ENCODE data around the gene PPP3CB. TPM values are rescaled to one million over a fixed set of nuclear protein-coding genes. Genes with fewer than 3 reads are reported as not detected.

PPP3CB gene
- total RNA-seq, 1 donor from 2014 or later = 62.9 TPM

DNA sequence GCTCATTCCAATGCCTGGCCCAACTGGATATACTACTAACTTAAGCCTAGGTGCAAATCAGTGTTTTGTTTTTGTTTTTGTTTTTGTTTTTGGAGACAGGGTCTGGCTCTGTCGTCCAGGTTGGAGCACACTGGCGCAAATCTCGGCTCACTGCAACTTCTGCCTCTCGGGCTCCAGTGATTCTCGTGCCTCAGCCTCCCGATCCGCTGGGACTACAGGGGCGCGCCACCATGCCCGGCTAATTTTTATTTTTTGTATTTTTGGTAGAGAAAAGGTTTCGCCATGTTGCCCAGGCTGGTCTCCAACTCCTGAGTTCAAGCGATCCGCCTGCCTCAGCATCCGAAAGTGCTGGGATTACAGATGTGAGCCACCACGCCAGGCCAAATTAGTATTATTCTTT lies 1.6 kb downstream of the PPP3CB start:
- DNase-seq (ENCODE audit: missing footprints) (no peak), ATAC-seq (no peak)
- intact Hi-C loops (cut with DNase I) = no loop called here

DNA sequence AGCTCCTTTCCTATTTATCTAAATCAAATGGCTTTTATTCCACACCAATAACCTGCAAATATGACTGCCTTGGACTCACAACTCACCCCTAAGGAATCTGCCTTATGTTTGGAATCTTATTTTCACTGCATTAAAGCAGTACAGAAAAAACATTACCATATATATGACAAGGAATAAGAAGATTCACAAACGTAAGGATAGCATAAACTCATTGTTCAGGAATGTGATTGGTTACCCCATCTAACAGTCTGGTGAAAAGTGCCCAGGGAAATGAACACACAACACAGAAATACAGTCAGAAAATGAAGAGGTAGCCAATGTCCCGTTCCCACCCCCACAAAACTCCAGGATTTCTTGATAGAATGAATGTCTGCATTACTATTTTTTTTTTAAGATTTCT lies 2.0 kb downstream of the PPP3CB start:
- intact Hi-C loops (cut with DNase I) = no loop called here
- no peak for DNase-seq (ENCODE audit: missing footprints)
- no peak for ATAC-seq

DNA sequence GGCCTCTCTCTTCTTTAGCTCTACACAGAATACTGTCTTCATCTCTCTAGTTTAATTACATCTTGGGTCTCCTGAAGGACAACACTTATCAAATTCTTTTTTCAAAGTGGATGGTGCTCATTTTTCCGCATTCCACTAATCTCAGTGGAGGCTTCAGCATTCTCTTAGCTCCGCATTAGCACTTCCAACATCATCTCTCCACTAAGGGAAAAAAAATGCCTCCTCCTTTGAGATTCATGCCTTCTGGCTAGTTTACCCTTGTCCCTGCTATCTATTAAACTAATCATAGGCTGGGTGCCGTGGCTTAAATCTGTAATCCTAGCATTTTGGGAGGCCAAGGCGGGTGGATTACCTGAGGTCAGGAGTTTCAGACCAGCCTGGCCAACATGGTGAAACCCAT lies 9.2 kb downstream of the PPP3CB start:
- DNase-seq (ENCODE audit: missing footprints) (no peak), ATAC-seq (no peak)
- intact Hi-C loops (cut with DNase I) = no loop called here

DNA sequence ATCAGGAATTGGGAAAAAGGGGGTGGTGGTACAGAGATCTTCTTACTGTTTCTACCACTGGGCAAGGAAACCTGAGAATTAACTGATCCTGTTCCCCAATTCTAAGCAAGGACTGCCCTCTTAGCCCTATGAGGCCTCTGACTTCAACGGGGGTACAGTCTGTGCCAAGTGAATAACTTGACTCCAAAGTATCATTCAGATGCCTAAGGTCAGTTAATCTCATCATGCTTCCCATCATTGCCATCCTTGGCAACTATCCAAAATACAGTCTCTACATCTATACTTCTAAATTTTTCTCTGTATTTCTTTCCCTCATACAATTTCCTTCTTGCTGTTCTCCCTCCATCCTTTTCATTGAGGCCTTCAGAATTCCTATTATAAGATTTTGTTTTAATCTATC lies 10.5 kb downstream of the PPP3CB start:
- ATAC-seq (no peak), DNase-seq (ENCODE audit: missing footprints) (no peak)
- intact Hi-C loops (cut with DNase I) = no loop called here

DNA sequence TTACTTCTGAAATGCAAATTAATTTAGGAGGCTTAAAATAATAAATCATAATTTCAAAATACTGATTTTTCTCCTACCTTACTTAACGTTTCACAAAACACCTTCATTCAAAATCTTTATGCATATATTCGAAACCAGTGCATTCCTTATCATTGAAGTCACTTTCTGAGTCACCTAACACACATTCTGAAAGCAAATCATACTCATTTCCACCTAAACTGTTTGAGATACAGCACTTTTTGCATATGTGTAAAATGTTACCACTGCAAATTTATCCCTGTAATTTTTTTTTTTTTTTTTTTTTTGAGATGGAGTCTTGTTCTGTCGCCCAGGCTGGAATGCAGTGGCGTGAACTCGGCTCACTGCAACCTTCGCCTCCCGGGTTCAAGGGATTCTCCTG lies 15.7 kb downstream of the PPP3CB start:
- no peak for DNase-seq (ENCODE audit: missing footprints)
- no peak for ATAC-seq
- intact Hi-C loops (cut with DNase I) = no loop called here

DNA sequence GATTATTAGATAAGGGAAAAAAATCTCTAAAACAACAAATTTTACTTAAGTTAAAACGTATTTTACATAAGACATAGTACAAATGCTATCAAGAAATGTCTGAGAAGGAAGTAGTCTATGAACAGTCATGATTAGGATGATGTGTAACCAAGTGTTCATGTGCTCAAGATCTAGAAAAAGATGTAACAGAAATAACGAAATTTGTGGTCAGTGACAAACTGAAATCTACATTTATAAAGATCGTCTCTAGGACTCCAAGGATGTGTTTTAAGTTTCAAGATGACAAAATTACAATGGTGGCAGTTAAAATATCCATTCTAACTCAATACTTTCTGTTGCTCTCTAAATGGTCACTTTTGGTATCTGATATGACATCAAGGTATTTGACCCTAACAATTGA lies 17.2 kb downstream of the PPP3CB start:
- no peak for DNase-seq (ENCODE audit: missing footprints)
- no peak for ATAC-seq
- intact Hi-C loops (cut with DNase I) = no loop called here

DNA sequence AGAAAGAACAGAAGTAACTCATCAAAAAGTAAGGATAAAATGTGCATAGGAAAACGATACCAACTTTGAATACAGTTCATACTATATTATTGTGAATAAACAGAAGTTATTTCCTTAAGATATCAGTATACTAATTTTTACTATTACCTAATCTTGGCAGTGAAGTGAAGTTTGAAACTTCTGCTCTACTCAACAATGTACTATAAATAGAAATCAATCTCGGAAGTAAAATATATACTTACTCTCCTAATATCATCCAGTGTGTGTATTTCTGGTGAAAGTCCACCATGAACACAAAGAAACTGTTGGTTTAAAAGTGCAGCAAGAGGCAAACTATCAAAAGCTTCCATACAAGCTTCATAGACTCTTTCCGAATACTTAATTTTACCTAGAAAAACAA lies 24.6 kb downstream of the PPP3CB start:
- DNase-seq (ENCODE audit: missing footprints) (no peak), ATAC-seq (no peak)
- intact Hi-C loops (cut with DNase I) = no loop called here

DNA sequence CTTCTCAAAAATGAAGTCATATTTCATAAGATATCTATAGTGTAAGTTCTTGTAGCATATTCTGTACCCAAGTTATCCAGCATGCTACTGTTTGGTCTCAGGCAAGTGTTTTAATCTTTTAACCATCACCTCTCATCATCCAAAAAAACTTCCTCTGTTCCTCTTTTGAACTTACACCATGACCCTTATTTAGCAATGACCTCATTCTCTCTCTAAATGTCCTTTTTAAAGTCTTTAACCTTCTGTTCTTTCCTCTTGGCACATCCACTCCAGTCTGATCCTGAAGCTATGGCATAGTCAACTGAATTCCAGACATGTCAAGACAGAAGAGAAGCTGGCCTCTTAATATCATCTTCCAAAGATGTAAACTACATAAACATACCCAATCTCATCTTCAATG lies 26.2 kb downstream of the PPP3CB start:
- ATAC-seq = no peak
- no peak for DNase-seq (ENCODE audit: missing footprints)
- intact Hi-C loops (cut with DNase I) = no loop called here

DNA sequence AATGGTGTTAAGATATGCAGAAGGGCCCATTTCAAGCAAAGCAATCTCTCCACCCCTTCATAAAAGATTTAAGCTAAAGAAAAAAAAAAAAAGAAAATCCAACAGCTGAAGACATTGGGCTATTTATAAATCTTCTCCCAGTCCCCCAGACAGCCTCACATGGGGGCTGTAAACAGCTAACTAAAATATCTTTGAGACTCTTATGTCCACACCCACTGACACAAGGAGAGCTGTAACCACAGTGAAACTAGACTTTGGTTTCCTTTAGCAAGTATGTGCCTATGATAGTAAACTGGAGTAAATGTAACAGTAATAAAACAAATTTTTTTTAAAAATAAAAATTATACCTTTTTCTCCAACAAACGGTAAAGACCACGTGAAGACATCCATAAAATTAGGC lies 28.6 kb downstream of the PPP3CB start:
- ATAC-seq (no peak), DNase-seq (ENCODE audit: missing footprints) (no peak)
- intact Hi-C loops (cut with DNase I) = no loop called here

DNA sequence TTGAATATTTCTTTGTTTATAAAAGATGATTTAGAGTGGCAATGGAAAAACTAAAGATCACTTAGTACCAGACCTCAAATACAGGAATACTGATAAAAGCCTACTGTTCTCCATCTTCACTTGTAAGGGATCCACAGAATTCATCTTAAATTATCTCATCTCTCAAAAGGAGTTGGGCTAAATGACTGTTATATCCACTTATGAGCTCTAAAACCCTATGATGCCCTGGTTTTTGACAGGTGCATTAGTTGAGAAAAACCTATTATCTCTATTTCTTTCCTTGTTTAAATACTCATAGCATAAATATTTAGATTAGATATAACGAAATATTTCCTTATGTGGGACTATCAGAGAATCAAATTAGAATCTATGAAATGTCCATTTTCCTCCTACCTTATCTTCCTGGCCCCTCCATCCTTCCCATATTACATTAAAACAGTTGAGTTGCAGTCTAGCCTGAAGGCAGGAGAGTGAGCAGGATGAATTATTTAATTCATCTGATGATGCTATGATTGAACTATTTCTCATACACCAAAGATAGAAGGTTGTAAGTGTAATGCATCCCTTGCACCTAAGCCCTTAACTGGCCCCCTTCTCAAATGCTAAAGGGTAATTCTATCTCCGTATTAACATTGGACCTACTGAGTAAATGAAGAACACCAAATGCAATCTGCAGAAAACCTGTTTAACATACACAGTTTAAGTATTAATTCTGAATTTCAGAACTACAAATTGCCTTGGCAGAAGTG lies 29.7 kb downstream of the PPP3CB start:
- no peak for DNase-seq (ENCODE audit: missing footprints)
- no peak for ATAC-seq
- intact Hi-C loops (cut with DNase I) = no loop called here

DNA sequence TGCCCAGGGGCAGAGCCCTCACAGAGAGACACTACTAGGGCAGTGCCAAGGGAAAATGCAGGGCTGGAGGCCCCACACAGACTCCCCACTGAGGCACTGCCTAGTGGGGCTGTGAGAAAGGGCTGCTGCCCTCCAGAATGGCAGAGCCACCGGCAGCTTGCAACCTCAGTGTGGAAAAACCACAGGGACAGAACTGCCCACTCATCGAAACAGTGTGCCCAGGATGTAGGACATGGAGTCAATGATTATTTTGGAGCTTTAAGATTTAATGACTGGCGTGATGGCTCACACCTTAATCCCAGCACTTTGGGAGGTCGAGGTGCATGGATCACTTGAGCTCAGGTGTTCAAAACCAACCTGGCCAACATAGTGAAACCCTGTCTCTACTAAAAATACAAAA lies 34.9 kb downstream of the PPP3CB start:
- intact Hi-C loops (cut with DNase I) = no loop called here
- ATAC-seq = no peak
- no peak for DNase-seq (ENCODE audit: missing footprints)

DNA sequence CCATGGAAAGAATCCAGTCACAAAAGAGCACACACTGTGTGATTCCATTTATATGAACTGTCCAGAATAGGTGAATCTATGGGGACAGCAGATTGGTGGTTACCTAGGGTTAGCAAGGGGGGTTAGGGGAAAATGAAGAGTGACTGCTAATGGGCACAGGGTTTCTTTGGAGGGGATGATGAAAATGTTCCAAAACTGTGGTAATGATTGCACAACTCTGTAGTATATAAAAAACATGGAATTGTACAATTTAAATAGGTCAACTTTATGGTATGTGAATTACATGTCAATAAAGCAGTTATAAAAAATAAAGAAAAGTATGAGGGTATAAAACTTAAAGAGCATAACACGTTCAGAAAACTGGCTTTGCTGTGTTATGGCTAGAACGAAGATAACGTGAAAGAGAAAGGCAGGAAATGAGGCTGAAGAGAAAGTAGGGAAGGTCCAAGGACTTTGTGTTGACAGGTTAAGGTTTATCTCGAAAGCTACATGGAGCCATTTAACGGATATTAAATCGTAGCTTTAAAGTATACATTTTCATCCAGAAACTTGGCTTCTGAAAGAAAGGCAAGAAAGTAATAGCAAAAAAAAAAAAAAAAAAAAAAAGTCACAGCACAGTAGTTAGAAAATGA lies 36.0 kb downstream of the PPP3CB start:
- ATAC-seq (no peak), DNase-seq (ENCODE audit: missing footprints) (no peak)
- intact Hi-C loops (cut with DNase I) = no loop called here

DNA sequence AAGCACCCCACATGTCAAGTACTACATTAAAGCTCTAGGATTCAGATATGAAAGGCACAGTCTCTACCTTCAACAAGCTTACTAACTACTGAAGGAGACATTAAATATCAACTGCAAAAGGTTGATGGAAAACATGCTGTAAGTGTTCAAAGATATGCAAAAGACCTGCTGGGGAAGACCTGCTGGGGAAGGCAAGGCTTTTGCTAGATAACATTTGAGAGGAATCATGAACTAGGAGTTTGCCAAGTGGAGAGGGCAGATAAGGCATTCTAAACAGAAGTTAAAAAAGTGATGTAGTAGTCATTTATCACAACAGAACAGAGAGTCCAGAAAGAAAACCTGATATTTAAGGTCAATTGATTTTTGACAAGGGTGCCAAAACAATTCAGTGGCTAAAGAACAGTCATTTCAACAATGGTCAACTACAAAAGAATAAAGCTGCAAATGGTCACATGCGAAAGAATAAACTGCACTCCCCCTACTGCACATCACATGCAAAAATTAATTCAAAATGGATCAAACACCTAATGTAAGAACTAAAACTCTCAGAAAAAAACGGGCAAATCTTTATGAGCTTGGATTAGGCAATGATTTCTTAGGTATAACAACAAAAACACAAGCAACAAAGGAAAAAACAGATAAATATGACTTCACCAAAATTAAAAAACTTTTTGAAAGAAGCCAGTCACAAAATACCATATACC lies 39.5 kb downstream of the PPP3CB start:
- intact Hi-C loops (cut with DNase I) = no loop called here
- ATAC-seq (no peak), DNase-seq (ENCODE audit: missing footprints) (no peak)

DNA sequence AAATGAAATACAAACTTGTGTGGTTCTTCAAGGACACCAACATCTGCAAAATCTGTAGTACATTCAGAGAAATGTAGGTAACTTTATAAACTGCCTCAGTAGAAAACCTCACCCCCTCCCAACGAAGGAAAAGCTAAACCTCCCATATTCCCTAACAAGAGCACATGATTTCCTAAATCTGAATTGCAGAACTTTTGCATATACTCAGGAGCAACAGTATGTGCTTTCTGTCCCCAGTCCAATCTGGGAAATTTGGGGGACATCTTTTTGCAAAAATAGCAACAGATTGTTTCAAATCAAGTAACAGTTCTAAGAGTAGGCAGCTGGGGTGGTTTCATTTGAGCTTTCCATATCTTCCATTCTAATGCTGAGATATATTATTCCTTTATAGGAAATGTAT lies 46.7 kb downstream of the PPP3CB start:
- intact Hi-C loops (cut with DNase I) = no loop called here
- DNase-seq (ENCODE audit: missing footprints) (no peak), ATAC-seq (no peak)

DNA sequence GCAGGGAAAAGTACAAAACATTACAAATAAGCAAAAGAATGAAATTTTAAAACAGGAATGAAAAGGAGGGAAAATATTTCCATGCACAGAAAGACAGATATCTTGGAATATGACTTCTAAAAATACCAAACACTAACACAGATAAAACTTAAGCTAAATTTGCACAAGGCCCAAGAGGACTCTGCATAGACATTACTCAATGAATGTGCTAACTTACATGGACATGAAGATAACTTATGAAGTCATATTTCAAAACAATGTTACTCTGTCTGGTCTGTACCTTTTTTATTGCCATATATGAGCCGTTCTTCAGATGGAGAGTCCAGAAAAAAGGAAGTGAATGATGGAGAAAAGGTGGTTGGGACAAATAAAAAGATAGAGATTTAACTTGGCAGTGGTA lies 47.4 kb downstream of the PPP3CB start:
- ATAC-seq = no peak
- intact Hi-C loops (cut with DNase I) = no loop called here

DNA sequence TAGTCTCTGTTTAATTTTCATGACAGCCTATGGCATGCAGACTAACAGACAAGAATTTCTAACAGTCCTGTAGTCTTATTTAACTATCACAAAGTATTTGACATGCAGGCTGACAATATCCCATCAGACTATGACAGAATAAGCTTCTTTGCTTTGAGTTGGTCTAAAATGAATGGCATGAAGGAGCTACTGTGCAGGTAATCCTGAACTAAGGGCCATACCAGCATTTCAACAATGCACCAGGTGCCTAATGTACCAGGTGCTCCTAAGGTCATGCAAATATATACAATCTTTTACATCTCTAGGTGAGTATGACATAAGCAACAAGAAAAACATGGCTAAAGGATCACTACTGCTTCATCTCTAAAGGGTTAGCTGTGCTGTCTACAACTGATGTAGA lies 48.9 kb downstream of the PPP3CB start:
- intact Hi-C loops (cut with DNase I) = no loop called here
- DNase-seq (ENCODE audit: missing footprints) (no peak), ATAC-seq (no peak)

More for the DNA sequence above, 47.4 kb downstream of the PPP3CB start:
- no peak for DNase-seq (ENCODE audit: missing footprints)

DNA sequence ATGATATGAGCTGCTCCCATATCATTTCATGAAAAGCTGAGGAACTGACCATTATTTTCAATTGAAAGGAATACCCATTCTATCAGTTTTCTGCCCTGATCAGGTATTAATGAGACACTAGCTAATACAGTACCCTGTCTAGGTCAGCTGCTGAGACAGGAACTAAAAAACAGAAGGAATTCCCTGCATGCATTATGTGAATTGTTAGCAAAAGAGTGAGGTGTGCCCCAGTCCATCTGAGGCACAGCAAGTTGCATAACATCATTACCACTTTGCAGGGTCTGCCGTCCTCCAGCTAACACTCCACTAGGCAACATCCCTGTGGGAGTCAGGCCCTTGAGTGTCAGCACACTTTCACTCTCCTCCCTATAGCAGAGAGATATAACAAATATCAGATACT lies 51.4 kb downstream of the PPP3CB start:
- DNase-seq (ENCODE audit: missing footprints) = no peak
- intact Hi-C loops (cut with DNase I) = no loop called here
- no peak for ATAC-seq

DNA sequence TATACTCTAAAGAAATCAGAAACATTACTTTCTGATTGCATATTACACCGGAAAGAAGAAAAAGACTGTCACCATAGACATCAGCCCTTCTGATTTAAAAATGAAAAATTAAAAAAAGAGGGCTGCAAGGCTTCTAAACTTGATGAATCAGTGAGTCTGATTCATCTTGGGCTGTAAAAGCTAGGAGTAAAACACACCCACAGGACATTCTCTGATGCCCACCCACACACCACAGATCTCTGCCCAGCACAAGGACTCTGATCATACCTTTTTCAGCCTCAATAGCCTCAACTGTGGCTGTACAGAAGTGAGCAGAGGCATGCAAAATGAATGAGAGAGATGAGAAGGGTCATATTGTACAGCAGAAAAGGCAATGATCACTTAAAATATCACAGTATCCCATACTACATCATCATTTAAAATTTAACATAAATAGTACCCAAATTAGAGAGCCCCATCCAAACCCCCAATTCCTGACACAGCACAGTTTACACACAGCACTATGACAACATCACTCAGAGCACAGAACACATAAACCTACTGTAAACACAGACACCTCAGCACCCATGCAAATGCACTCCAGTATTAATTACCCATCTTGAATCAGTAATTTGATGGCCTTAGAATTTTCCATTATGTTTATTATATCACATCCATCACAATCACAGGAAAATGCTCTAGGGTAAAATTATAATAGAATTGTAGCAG lies 56.1 kb downstream of the PPP3CB start:
- no peak for ATAC-seq
- DNase-seq (ENCODE audit: missing footprints) = no peak
- intact Hi-C loops (cut with DNase I) = no loop called here

DNA sequence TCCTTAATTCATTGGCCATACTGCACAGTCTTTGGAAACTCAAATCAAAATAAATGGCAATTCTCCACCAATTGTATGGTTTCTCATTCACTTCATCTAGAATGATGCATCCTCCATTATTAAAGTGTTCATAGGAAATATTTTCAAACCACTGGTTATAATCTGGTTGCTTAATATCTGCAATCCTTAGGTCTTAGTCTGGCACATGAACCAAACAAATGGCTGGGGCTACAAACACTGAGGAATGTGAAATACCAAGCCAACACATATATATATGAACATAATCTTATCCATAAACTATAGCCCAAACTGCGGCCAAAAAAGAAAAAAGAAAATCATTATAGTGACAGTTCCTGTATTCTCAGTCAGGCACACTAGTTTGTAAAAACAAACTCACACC lies 56.8 kb downstream of the PPP3CB start:
- no peak for DNase-seq (ENCODE audit: missing footprints)
- intact Hi-C loops (cut with DNase I) = no loop called here
- ATAC-seq = no peak

DNA sequence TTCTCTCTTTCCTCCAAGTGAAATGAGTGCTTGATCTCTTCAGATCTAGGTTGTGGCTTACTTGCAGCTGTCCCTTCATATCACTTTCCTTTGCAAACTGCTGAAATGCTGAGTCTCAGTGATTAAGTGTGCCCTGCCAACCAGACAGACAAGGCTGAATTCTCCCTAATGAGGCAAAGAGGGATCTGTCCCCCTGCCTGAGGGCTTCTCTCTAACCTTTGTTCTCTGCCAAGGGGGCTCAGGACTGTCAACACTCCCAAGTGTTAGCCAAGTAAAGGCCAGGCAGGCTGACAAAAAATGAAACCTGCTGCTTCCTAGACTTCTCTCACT lies 62.3 kb downstream of the PPP3CB start, which contains the start of gene MSS51:
TSS of gene MSS51 (minus strand) at position 24 of the 330 bp plus-strand sequence. CDS start 5,277 bp downstream, outside the sequence.
- intact Hi-C loops (cut with DNase I) = no loop called here
- no peak for DNase-seq (ENCODE audit: missing footprints)
- ATAC-seq = peak; percentile 90

Measured in Right ventricle myocardium inferior (tissue), 1 donor.